Measurements from ENCODE around the gene CFAP46. TPM values are rescaled to one million over a fixed set of nuclear protein-coding genes. Genes with fewer than 3 reads are reported as not detected.

The CFAP46 gene
- total and polyA plus RNA-seq, 12 donors = 0.36 to 1.9 (median 1.1) TPM

DNA sequence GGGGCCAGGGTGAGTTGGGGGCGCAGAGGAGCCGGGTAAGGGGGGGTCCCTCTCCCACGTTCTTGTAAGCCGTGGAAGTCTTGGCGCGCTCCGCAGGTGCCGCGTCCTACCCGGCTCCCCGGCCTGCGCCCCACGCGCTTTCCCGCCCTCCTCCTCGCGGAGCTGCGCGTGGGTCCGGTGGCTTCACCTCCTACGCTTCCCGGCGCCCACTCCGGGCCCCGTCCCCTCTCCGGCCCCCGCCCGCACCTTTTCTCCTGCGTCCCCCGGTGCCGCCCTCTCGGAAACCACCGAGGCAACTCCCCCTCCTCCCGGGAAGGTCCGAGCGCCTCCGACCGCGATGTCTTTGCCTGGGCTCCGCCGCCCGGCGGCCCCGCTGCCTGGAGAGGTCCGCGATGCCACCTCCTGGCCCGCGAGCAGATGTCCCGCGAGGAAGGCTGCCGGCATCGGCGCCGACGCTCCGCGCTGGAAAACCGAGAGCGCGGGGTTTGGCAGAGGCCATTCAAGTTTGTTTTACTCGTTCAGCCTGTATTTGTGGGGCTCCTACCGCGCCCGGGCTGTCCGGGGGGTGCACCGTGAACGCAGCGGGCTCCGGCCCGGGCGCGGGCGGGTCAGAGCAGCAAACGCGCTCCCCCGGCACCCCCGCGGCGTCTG lies 154.1 kb downstream of the CFAP46 start:
- ATAC-seq = peak in 1 of 8 donors; percentile 50
- Histone ChIP-seq H3K27me3 (peaks cover 51 to 84% (median 82%) of the 10 kb centered on the region in 7 donors), H3K36me3 (peaks cover 0 to 6% (median 0%) of the 10 kb centered on the region in 9 donors), H3K4me1 (peaks cover 0 to 40% (median 27%) of the 10 kb centered on the region in 9 donors), H3K27ac (no peak overlapping the region), H3K9me3 (no peaks in the 10 kb centered on the region), H3K4me3 (no peak overlapping the region)
- intact Hi-C loops (cut with DNase I) = loop anchor here in 2 of 10 donors (10.0 kb wide), 1 partner anchor 134 kb away; no protein-coding TSS in a partner anchor
- WGBS, 2 donors = 1 to 2% methylated on average over 70 to 79 of the region's 79 CpGs
- DNase-seq = no peak
- TF ChIP-seq, protein P1, sequence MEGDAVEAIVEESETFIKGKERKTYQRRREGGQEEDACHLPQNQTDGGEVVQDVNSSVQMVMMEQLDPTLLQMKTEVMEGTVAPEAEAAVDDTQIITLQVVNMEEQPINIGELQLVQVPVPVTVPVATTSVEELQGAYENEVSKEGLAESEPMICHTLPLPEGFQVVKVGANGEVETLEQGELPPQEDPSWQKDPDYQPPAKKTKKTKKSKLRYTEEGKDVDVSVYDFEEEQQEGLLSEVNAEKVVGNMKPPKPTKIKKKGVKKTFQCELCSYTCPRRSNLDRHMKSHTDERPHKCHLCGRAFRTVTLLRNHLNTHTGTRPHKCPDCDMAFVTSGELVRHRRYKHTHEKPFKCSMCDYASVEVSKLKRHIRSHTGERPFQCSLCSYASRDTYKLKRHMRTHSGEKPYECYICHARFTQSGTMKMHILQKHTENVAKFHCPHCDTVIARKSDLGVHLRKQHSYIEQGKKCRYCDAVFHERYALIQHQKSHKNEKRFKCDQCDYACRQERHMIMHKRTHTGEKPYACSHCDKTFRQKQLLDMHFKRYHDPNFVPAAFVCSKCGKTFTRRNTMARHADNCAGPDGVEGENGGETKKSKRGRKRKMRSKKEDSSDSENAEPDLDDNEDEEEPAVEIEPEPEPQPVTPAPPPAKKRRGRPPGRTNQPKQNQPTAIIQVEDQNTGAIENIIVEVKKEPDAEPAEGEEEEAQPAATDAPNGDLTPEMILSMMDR (IDR thresholded peaks at IDR 0.05) = peak in 5 of 9 donors; percentile 8 to 32 (median 20)

DNA sequence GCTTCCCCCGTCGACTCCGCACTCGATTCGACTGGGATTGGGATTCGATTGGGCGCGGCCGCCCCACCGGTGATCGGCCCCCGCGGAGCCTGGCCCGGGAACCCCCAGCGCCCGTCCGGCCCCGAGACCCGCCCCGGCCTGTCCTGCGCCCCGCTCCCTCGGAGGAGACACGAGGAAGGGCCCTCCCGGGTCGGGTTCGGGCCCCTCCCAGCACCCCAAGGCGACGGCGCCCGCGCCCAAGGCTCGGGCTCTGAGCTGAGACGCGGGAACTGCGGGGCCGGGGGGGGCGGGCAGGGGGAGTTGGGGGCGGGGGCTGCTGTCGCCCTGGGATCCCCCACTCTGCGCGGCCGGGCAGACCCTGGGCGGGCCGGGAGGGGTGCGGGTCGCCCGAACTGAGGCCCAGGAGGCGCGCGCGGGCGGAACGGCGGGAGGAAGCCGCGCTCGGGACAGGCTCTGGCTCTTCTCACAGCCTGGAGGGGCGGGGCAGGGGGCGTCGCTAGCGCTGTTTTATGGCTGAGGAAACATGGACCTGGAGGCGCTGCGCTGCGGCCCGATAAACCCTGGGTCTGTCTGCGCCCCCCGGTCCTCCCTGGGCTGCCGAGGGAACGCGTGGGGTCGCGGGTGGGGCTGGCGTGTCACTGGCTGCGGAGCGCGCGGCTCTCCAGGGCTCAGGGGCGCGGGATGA lies 154.7 kb downstream of the CFAP46 start:
- Histone ChIP-seq H3K36me3 (peaks cover 0 to 13% (median 5%) of the 10 kb centered on the region in 9 donors), H3K9me3 (no peaks in the 10 kb centered on the region), H3K4me1 (peaks cover 0 to 40% (median 27%) of the 10 kb centered on the region in 9 donors), H3K27me3 (peaks cover 46 to 85% (median 78%) of the 10 kb centered on the region in 7 donors), H3K27ac (no peak overlapping the region), H3K4me3 (peak overlapping the region in 2 of 10 donors; percentile 5)
- DNase-seq (no peak), ATAC-seq (peak in 1 of 8 donors; percentile 27)
- intact Hi-C loops (cut with DNase I) = loop anchor here in 2 of 10 donors (10.0 kb wide), 1 partner anchor 133 kb away; no protein-coding TSS in a partner anchor
- 1 to 2% methylated on average over 55 to 80 of the region's 80 CpGs for WGBS, 2 donors
- TF ChIP-seq, protein P1 (IDR thresholded peaks at IDR 0.05) = no peak

- peaks cover 46 to 86% (median 78%) of the 10 kb centered on the region in 7 donors for H3K27me3 ChIP-seq
- H3K36me3 ChIP-seq = peaks cover 0 to 19% (median 11%) of the 10 kb centered on the region in 9 donors
- ATAC-seq = no peak
- TF ChIP-seq, protein P1 (IDR thresholded peaks at IDR 0.05) = no peak
- H3K4me3 ChIP-seq = peak overlapping the region in 2 of 10 donors; percentile 5
- H3K4me1 ChIP-seq = peaks cover 0 to 40% (median 27%) of the 10 kb centered on the region in 9 donors
- DNase-seq = no peak
- H3K9me3 ChIP-seq = no peaks in the 10 kb centered on the region
- H3K27ac ChIP-seq = no peak overlapping the region
- intact Hi-C loops (cut with DNase I) = loop anchor here in 2 of 10 donors (10.0 kb wide), 1 partner anchor 132 kb away; no protein-coding TSS in a partner anchor
- WGBS, 2 donors = 3 to 4% methylated on average over 74 to 80 of the region's 80 CpGs
Measured at GRCh38 chr10:132786884-132787494, 155.4 kb downstream of the CFAP46 start.

DNA sequence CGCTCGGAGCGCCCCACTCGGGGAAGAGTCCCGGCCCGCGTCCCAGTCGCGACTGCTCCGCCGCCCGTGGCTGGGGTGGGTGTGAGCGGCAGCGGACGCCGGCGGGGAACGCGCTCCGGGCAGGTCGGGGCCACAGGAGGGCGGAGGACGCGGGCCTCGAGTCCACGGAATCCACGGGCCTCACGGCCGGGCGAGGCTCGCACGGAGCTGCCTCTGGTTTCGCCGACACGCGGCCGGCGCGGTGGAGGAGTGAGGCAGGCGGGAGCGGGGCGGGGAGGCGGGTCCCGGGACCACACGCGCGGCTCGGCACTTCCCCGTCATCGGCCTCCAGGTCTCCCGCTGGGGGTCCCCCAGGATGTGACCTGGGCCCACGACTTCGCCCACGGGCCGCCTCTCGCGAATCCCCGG lies 155.9 kb downstream of the CFAP46 start:
- Histone ChIP-seq H3K36me3 (peaks cover 0 to 24% (median 16%) of the 10 kb centered on the region in 9 donors), H3K9me3 (no peaks in the 10 kb centered on the region), H3K4me3 (no peak overlapping the region), H3K4me1 (peaks cover 0 to 40% (median 27%) of the 10 kb centered on the region in 9 donors), H3K27ac (no peak overlapping the region), H3K27me3 (peaks cover 46 to 84% (median 76%) of the 10 kb centered on the region in 7 donors)
- intact Hi-C loops (cut with DNase I) = loop anchor here in 2 of 10 donors (10.0 kb wide), 1 partner anchor 132 kb away; no protein-coding TSS in a partner anchor
- TF ChIP-seq, protein P1 (IDR thresholded peaks at IDR 0.05) = no peak
- WGBS, 2 donors = 5 to 6% methylated on average over 42 to 57 of the region's 58 CpGs
- ATAC-seq = no peak
- DNase-seq = no peak
